ENCODE data around the gene IST1.

Gene IST1

DNA sequence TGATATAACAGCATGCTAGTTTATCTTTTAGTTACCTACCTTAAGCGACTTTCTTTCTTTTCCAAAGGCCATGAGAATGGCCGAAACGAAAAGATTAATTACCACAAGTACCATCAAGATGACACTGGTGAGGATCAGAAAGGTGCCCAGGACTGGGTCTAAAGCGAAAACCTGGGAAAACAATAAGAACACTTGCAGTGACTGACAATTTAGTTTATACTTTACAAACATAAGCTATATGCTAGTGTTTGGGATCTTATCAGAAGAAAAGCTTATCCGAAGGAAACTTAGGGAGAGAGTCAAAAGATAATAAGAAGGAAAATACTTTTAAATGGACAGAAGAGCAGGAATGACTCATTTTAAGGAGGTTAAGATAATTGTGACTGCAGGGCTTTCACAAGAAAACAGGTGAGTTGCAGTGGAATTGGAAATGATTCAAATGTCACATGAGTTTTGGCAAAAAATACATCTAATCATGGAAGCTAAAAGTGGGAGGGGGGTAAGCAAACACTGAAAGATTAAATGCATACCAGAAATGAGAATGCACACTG lies 34.8 kb downstream of the IST1 start:
- H3K4me3 ChIP-seq (ENCODE audit: low read depth, low read length): no peak overlapping the region
- TF ChIP-seq, protein P1, sequence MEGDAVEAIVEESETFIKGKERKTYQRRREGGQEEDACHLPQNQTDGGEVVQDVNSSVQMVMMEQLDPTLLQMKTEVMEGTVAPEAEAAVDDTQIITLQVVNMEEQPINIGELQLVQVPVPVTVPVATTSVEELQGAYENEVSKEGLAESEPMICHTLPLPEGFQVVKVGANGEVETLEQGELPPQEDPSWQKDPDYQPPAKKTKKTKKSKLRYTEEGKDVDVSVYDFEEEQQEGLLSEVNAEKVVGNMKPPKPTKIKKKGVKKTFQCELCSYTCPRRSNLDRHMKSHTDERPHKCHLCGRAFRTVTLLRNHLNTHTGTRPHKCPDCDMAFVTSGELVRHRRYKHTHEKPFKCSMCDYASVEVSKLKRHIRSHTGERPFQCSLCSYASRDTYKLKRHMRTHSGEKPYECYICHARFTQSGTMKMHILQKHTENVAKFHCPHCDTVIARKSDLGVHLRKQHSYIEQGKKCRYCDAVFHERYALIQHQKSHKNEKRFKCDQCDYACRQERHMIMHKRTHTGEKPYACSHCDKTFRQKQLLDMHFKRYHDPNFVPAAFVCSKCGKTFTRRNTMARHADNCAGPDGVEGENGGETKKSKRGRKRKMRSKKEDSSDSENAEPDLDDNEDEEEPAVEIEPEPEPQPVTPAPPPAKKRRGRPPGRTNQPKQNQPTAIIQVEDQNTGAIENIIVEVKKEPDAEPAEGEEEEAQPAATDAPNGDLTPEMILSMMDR (IDR thresholded peaks at IDR 0.05; ENCODE audit: low read depth, low read length): no peak

DNA sequence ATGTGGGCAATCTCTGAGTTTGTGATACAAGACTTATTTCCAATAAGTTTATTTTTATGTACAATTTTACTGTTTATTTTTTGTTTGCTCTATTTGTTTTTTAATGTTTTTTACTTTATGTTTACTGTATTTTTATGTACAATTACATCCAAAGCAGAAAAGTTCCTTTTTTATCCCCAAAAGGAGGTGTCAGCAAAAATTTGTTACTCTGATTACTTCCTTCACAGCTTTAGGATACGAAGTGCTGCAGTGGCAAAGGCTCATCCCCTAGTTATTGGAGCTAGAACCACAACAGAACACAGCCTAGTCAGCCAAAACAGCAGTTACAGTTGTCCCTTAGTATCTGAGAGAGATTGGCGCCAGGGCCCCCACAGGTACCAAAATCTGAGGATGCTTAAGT lies 35.7 kb downstream of the IST1 start:
- H3K4me3 ChIP-seq (ENCODE audit: low read depth, low read length): no peak overlapping the region
- TF ChIP-seq, protein P1 (IDR thresholded peaks at IDR 0.05; ENCODE audit: low read depth, low read length): no peak

- H3K4me3 ChIP-seq (ENCODE audit: low read depth, low read length): no peak overlapping the region
- TF ChIP-seq, protein P1 (IDR thresholded peaks at IDR 0.05; ENCODE audit: low read depth, low read length): no peak
Measured at GRCh38 chr16:71931599-71931998, 36.3 kb downstream of the IST1 start.

- no peak overlapping the region for H3K4me3 ChIP-seq (ENCODE audit: low read depth, low read length)
- TF ChIP-seq, protein P1 (IDR thresholded peaks at IDR 0.05; ENCODE audit: low read depth, low read length): no peak
Measured at GRCh38 chr16:71933017-71933416, 37.7 kb downstream of the IST1 start.

DNA sequence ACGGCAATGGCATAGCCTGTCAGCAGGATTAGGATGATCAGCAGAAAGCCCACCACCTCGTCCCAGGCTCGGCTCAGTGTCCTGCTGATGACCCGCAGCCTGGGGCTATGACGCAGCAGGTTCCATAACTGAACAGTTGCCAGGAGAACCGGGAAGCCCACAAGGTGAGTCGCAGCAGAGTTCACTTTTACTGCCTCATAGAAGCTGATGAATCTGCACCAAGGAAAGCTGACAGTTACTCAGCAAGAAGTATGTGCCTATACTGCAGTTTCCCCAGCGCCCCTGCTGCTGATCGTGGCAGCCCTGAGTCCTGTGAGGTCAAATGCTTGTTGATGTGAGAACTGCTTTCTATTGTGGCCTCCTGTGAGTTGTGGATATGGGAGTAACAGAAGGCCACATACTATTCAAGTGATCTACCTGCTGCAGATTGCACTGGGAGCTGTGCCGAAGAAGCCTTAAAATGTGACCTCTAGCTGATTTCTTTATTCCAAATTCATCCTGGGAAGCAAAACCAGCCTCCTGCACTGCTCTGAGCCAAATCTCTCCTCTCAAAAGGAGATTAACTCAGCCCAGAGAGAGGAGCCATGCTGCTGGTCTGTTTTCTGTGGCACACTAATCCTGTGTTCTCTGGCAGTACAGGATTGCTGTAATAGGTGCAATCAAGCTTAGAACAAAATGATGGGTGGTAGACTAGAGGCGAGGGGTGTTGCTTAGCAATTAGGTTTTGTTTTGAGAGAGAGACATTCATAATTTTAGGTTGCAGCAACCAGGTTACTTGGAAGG lies 38.8 kb downstream of the IST1 start:
- no peak overlapping the region for H3K4me3 ChIP-seq (ENCODE audit: low read depth, low read length)
- TF ChIP-seq, protein P1 (IDR thresholded peaks at IDR 0.05; ENCODE audit: low read depth, low read length): no peak

GRCh38 chr16:71937868-71938510 lies 42.7 kb downstream of the IST1 start:
- TF ChIP-seq, protein P1 (IDR thresholded peaks at IDR 0.05; ENCODE audit: low read depth, low read length): no peak
- no peak overlapping the region for H3K4me3 ChIP-seq (ENCODE audit: low read depth, low read length)

GRCh38 chr16:71943887-71944286 lies 48.6 kb downstream of the IST1 start:
- no peak overlapping the region for H3K4me3 ChIP-seq (ENCODE audit: low read depth, low read length)
- TF ChIP-seq, protein P1 (IDR thresholded peaks at IDR 0.05; ENCODE audit: low read depth, low read length): no peak
